Erythroblast (primary cell): Measurements from ENCODE around the gene KIF1A.

ENCODE experiments used
- GATA1 ChIP-seq: IDR thresholded peaks from 2 replicates; pipeline ENCODE4 v1.6.1; 2011; ENCODE audit warnings: low read depth, mild to moderate bottlenecking, control low read depth, low read length, moderate library complexity
- POLR2A ChIP-seq: IDR thresholded peaks from 2 replicates; pipeline ENCODE4 v1.6.1; 2011; ENCODE audit warnings: mild to moderate bottlenecking, low read length

DNA sequence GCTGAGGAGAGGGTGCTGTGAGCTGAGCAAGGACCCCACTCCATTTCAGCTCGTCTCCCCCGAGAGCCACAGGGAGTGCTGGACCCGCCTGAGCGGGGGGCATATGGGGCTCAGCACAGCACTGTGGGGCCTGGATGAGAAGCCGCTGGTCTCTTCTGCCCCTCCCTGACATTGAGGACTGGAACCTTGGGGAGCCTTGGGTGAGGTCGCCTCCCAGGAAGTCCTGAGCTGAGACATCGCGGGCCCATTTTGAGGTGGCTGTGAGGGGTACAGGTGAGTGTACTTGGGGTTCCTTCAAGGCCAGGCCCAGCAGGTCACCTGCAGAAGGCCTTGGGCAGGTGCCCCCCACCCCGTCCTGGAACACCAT is 131.5 kb downstream of the KIF1A start:
- TF ChIP-seq POLR2A (no peak), GATA1 (no peak)
